Iris pigment epithelial cell (primary cell): ENCODE data around the gene TSPAN11.

Experiments
- DNase-seq: peaks from one replicate; pipeline ENCODE4 v3.0.0-alpha.2; 2011; ENCODE audit warnings: low read depth

The TSPAN11 gene

GRCh38 chr12:30911207-30911606, 15.3 kb upstream of the TSPAN11 start:
- no peak for DNase-seq

GRCh38 chr12:30913323-30913722, 13.2 kb upstream of the TSPAN11 start:
- DNase-seq, result no peak

DNA sequence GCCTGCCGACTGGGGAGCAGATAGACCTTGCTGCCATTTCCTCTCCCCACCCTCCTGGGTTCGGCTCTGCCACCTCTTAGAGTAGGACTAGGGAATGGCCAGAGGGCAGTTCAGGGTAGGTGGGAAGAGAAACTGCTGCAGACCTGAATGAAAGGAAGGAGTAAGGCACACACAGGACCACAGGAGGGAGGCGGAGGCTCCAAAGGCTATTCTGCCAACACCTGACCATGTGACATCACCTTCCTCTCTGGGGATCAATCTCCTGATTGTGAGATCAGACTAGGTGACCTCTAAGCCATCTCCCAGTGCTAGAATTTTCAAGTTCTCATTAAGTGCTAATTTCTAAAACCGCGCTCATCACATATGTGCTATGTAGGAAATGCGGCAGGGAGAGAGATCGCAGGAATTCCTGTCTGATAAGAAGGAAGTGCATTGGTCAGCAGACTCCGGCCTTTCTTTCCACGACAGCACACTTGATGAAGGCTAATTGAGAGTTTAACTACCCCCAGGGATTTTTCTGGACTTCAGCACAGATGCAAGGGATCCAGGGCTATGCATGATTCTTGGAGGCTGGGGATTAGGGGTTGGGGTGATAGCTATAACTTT, 11.5 kb upstream of the TSPAN11 start:
- no peak for DNase-seq

DNA sequence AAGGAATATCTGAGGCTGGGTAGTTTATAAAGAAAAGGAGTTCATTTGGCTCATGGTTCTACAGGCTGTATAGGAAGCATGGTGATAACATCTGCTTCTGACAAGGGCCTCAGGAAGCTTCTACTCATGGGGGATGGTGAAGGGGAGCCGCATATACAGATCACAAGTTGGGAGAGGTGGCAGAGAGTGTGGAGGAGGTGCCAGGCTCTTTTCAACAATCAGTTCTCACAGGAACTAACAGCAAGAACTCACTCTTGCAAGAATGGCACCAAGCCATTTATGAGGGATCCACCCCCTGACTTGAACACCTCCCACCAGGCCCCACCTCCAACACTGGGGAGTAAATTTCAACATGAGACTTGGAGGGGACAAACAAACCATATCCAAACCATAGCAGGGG, 3.5 kb upstream of the TSPAN11 start:
- DNase-seq, result no peak

DNA sequence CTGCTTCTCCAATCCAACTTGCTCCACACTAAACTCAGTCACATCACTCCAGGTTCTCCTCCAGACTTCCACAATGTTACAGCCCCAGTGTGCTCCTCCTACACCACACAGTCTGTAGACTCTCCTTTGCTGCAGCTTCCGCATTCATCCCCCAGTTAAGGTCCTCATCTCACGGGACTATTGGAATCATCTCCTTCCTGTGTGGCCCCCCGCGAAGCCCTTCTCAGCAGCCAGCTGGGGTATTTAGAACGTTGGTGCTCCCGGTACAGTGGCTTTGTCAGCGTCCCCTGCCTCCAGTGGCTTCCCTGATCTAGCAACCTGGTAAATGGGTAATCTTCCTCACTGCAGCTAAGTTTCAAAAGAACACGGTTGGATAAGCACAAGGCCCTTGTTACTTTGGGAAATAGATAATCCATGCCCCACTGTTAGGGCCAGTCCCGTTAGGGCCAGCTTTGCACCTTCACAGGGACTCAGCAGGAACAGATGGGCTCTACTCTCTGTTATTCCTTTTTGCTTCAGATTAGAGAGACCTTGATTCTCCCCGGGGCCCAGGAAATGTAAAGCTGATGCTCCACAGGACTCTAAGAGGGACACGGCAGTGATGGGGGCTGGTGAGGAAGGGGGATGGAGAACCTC, 823 bp upstream of the TSPAN11 start:
- no peak for DNase-seq

DNA sequence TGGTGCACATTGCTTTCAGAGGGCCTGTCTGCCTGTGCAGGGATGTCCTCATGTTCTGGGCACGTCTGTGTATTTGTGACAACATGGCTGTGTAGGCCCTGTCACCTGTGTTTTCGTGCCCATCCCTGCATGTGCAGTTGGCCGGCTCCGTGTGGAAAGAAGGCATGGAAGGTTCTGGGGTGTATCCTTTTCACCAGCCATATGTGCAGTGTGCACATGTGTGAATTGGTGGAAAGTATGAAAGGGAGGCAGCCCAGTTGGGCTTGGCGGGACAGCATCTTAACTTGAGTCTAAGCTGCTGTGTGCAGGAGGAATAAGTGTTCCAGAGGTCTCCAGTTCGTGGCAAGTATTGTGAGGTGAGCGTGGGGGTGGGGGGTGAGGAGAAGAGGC, 669 bp downstream of the TSPAN11 start:
- no peak for DNase-seq

GRCh38 chr12:30928356-30929244, 2.1 kb downstream of the TSPAN11 start:
- no peak for DNase-seq

GRCh38 chr12:30930238-30930637, 3.7 kb downstream of the TSPAN11 start:
- DNase-seq, result no peak

DNA sequence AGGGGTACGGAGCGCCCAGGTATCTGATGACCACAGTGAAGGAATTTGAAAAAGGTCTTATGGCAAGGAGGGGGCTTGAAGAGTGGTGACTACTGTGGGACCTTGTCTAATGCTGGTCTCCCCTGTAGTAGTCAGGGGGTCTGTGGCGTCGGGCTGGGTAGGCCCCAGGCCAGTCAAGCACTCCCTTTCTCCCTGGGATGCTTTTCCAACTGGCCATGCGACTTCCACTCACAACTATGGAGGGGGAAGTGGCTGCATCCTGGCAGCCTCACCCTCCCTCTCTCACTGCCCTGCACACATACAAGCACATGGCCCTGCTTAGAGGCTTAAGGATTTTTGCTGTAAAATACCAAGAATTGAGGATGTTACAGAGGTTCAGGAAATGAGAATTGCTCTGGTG, 4.1 kb downstream of the TSPAN11 start:
- DNase-seq, result no peak

DNA sequence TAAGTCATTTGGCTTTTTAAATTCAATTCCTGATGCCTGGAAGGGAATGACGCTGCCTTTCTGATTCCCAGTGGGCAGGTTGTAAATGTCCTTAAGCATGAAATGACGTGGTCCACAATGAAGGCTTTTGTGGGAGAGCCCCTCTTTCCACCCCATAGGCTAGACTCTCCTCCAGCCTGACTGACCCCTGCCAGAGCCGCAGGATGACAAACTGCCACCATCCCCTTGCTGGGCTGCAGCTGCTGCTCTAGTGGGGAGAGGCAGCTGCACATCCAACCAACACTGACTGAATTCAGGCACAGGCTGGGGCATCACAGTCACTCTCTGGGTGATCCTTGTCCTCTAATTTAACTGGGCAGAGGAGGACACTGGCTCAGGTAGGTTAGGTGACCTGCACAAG, 6.3 kb downstream of the TSPAN11 start:
- no peak for DNase-seq

- no peak for DNase-seq
Measured at GRCh38 chr12:30934811-30935210, 8.3 kb downstream of the TSPAN11 start.

DNA sequence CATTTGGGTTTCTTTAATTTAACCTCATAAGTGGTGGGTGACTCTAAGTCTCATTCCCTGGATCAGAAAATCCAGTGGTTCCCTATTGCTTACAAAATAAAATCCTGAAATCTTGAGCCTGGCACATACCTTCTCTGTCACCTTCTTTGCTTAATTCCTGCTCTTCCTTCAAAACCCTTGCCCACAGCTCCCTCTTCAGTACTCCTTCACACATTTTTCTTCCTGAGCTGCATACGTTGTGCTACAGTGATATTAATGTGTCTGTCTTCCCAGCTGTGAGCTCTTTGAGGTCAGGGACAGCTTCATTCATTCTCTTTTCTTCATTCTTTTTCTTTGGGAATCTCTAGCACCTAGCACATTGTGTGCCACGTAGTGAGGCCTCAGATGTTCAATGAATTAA, 9.5 kb downstream of the TSPAN11 start:
- no peak for DNase-seq

GRCh38 chr12:30939234-30939633, 12.7 kb downstream of the TSPAN11 start:
- no peak for DNase-seq

DNA sequence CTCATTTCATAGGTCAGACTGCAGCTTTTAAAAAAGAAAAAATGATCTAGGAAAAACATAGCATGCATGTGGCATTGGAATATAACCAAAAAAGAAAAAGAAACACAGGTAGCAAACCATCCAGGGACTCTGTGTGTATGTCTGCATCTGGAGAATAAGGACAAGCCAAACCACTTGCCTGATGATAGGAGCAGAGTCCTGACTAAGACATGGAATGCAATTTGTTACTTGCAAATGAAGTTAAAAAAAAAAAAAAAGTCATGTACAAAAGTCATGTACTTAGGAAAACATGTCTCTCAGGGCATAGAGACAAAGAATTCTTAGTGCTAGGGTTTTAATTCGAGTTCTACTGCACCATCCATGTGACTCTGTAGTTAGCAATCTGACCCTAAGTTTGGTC, 15.9 kb downstream of the TSPAN11 start:
- no peak for DNase-seq

- no peak for DNase-seq
Measured at GRCh38 chr12:30942936-30943335, 16.4 kb downstream of the TSPAN11 start.

- DNase-seq, result no peak
Measured at GRCh38 chr12:30945443-30946164, 19.1 kb downstream of the TSPAN11 start.

GRCh38 chr12:30952015-30952414, 25.5 kb downstream of the TSPAN11 start:
- DNase-seq, result peak; percentile 26

GRCh38 chr12:30953257-30953656, 26.7 kb downstream of the TSPAN11 start:
- DNase-seq, result no peak

GRCh38 chr12:30953951-30954751, 27.6 kb downstream of the TSPAN11 start:
- DNase-seq, result no peak

- no peak for DNase-seq
Measured at GRCh38 chr12:30955214-30955613, 28.7 kb downstream of the TSPAN11 start.

DNA sequence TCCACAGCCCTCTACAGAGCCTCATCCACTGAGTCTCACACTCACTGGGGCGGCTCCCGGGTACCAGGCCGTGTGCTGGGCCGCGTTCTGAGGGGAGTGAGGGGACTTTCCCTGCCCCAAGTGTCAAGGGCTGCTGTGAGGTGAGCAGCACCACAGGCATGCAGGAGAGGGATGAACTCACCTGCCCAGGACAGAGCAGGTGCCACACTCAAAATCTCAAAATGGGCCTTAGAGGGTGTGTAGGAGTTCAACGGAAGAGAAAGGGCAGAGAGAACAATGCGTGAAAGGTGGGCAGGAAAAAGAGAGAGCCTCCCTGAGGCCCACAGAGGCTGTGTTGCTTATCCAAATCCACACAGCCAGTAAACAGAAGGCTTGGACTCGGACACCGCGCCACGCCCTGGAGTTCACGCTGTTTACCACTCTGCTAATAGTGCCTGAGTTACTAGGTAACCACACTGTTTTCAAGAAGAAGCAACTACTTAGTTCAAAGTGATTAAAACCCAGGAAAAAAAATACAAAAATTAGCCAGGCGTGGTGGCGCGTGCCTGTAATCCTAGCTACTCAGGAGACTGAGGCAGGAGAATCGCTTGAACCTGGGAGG, 32.7 kb downstream of the TSPAN11 start:
- DNase-seq, result no peak
